ENCODE data around the gene ITGAL.

- TF ChIP-seq ZNF768 (CRISPR knock-in tag; IDR thresholded peaks at IDR 0.05) (no peak), ZSCAN29 (CRISPR knock-in tag; conservative IDR thresholded peaks at IDR 0.05) (no peak), EP300 (IDR thresholded peaks at IDR 0.05; ENCODE audit: low read depth in 2 of 2, low read length in 2 of 2) (no peak), EP300 (CRISPR knock-in tag; IDR thresholded peaks at IDR 0.05; ENCODE audit: borderline replicate concordance) (no peak)
These were observed 16.2 kb upstream of the ITGAL start for GRCh38 chr16:30456302-30456701.
